GM21367 (cell line): ENCODE results near the gene PLA2G4C.

Experiments used
- ATAC-seq: cut with Tn5 transposase; IDR thresholded peaks from one replicate; pipeline ENCODE4 v1.9.1; 2021; ENCODE audit not compliant: unreplicated experiment

PLA2G4C gene

GRCh38 chr19:48061401-48062344, 48.9 kb downstream of the PLA2G4C start:
- ATAC-seq = no peak

DNA sequence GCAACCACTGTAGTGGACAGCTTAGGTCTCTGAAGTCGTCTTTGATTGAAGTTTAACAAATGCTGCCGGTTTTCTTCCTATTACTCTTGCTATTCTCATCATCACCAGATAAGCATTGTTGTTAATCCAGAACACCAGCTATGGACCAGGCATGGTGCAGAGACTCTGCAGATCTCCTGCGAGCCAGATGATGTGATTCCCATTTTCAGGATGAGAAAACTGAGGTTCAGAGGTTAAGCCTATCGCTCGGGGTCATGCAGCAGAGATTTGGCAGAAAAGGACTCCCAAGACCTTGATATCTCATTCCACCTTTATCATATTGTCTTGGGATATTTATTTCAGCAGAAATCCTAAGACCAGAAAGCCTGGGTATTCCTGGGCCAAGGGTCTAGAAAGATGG, 50.2 kb downstream of the PLA2G4C start:
- no peak for ATAC-seq

- no peak for ATAC-seq
Observed at GRCh38 chr19:48059331-48059730, 51.3 kb downstream of the PLA2G4C start.

- no peak for ATAC-seq
Observed at GRCh38 chr19:48053856-48054255, 56.8 kb downstream of the PLA2G4C start.

DNA sequence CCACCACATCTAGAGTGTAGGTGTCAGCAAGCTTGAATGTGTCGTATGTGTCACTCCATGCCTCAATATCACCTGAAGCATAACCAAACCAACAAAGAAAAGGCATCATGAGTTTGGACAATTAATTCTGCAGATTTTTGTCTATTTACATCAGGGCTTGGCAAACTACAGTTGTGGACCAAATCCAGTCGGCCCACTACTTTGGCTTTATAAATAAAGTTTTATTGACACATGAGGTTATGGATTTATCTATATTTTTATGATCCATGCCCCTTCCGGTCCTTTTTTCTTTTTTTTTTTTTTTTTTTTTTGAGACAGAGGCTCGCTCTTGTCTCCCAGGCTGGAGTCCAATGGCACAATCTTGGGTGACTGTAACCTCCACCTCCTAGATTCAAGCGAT, 57.5 kb downstream of the PLA2G4C start:
- no peak for ATAC-seq

DNA sequence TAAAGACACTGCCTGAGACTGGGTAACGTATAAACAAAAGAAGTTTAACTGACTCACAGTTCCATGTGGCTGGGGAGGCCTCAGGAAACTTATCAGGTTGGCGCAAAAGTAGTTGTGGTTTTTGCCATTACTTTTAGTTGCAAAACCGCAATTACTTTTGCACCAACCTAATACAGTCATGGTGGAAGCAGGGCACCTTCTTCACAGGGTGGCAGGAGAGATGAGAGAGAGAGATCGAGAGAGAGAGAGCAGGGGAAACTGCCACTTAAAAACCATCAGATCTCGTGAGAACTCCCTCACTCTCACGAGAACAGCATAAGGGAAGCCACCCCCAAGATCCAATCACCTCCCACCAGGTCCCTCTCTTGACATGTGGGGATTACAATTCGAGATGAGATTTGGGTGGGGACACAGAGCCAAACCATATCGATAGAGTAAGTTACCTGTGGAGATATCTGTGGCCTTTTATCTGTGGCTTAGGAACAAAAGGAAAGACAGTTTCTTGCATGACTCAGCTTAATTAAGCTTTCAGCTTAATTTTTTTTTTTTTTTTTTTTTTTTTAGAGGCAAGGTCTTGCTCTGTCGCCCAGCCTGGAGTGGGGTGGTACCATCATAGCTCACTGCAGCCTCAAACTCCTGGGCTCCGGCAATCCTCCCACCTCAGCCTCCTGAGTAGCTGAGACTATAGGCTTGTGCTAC, 59.1 kb downstream of the PLA2G4C start:
- ATAC-seq = no peak

- ATAC-seq = no peak
Observed at GRCh38 chr19:48044561-48044960, 66.1 kb downstream of the PLA2G4C start.

DNA sequence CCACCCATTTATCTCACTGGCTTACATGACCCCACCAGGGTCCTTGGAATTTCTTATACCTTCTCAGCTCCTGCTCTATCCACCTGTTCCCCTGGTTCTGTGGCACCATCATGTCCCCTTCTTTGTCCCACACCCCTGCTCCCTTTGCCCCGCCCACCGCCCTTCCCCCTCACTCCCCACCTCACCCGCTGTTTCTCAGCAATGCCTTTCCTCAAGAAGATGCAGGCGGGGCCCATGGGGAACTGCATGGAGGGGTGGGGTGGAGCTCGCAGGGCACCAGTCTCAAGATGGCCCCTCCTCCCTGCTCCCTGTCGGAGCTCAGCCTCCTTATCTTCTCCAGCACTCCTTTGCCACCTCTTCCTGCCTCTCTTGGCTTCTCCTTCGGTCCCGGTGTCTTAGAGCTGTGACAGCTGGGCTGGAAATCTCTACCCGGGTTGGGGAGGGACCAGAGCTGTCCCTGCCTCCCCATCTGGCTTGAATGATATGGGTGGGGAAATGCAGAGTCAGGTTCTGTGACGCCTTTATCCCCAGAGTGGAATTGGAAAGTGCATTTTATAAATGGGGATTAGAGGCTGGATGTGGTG, 66.8 kb downstream of the PLA2G4C start, which contains the start of gene CABP5:
CABP5 (minus strand) TSS at position 405 of the 584 bp plus-strand sequence; CDS start at position 248, 157 bp downstream.
- no peak for ATAC-seq

GRCh38 chr19:48041877-48042580, 68.6 kb downstream of the PLA2G4C start:
- ATAC-seq = no peak

DNA sequence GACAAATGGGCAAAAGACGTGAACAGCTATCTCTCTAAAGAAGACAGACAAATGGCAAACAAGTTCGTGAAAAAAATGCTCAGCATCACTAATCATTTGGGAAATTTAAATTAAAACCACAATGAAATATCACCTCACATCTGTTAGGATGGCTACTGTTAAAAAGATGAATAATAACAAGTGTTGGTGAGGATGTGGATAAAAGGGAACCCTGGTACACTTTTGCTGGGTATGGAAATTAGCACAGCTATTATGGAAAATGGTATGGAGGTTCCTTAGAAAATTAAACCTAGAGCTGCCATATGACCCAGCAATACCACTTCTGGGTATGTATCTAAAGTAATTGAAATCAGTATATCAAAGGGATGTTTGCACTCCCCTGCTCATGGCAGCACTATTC, 73.9 kb downstream of the PLA2G4C start:
- no peak for ATAC-seq

GRCh38 chr19:48033604-48034003, 77.0 kb downstream of the PLA2G4C start:
- no peak for ATAC-seq

DNA sequence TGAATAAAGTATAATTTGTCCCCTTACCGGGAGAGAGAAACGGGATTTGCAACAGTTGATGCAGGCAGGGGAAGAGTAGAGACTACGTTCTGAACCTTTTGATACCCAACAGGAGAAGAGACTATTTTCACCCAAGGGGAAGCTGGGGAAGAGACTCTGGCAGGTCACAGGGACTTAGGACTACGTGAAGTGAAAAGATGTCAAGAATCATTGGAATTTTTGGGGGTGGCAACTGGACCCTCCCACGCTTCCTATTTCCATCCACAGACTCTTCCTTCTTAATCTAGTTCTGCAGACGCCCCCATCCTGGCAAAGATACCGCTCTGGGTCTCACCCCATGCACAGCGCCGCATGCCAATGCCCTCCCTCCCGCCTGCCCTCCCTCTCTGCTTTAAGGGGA, 80.5 kb downstream of the PLA2G4C start:
- no peak for ATAC-seq

- no peak for ATAC-seq
Observed at GRCh38 chr19:48029431-48029830, 81.2 kb downstream of the PLA2G4C start.

GRCh38 chr19:48025480-48025879, 85.1 kb downstream of the PLA2G4C start:
- no peak for ATAC-seq

DNA sequence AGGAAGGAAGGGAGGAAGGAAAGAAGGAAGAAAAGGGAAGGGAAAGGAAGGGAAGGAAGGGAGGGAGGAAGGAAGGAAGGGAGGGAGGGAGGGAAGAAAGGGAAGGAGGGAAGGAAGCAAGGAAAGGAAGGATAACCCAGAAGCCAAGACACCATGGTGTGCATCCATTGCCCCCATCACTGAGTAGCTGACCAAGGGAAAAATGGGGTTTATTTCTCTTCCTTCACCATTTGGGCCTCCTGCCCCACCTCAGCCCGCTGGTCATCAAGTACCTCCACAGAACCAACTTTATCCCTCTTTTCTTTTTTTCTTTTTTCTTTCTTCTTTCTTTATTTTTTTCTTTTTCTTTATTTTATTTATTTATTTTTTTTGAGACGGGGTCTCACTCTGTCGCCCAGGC, 87.1 kb downstream of the PLA2G4C start:
- ATAC-seq = no peak

GRCh38 chr19:48023011-48023410, 87.6 kb downstream of the PLA2G4C start:
- no peak for ATAC-seq

GRCh38 chr19:48020686-48021085, 89.9 kb downstream of the PLA2G4C start:
- ATAC-seq = no peak

DNA sequence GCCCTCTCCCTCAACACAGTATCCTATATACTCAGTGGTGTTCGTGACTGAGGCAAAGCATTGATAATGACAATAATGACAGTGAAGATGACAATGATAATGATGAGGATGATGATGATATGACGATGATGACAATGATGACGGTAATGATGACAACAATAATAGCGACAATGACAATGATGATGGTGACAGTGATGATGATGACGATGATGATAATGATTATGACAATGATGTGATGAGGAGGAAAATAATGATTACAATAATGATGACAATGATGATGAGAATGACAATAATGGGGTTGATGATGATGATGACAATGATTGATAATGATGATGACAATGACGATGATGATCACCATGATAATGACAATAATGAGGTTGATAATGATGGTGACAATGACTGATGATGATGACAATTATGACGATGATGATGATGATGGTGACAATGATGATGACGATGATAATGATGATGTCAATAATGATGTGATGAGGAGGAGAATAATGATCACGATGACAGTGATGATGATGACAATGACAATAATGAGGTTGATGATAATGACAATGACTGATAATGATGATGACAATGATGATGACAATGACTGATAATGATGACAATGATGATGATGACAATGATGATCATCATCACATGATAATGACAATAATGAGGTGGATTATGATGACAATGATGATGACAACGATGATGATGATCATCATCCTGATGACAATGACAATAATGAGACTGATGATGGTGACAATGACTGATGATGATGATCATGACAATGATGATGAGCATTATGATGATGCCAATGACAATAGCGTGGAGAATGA, 99.5 kb downstream of the PLA2G4C start:
- ATAC-seq = no peak

DNA sequence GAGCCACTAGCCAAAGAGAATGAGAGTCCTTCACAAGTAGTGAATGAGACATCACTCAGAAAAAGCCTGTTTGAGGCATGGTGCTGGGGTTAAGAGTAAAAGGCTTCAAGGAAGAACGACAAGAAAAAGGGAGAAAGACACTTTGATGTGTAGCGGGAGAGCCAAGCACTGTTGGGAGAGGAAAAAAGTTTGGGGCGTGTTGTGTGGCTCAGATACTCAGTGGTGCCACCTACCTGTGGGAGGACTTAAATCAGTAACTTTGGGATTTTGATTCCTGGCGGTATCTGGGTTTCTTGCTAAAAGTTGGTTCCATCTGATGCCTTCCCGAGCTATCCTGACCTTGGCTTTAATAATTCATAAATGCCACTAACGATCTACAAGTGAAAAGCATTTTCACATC, 103.9 kb downstream of the PLA2G4C start:
- no peak for ATAC-seq

DNA sequence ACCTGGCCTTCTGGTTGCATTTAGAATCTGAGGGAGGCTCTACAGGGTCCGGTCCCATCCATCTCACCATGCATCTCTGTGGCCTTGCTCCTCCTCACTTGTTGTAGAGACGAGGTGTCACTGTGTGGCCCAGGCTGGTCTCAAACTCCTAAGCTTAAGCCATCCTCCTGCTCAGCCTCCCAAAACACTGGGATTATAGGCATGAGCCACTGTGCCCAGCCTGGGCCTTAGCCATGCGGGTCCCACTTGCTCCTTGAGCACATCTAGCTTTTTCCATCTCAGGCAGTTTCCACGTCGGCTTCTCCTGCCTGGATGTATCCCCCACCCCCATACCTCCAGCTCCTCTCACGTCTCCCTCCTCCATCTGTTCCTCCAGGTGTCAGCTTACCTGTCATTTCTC, 106.4 kb downstream of the PLA2G4C start:
- ATAC-seq = no peak
